WTC11 (cell line): ENCODE data around the gene FDCSP.

Experiments
- ATF2 ChIP-seq: sonication (generic); formaldehyde crosslinking; IDR thresholded peaks from 2 replicates; pipeline ENCODE4 v1.8.1; 2022; ENCODE audit warnings: low read depth, missing genetic modification reagents, borderline replicate concordance
- ATF3 ChIP-seq: sonication (generic); formaldehyde crosslinking; conservative IDR thresholded peaks from 2 replicates; pipeline ENCODE4 v1.8.1; 2022; ENCODE audit warnings: mild to moderate bottlenecking, missing genetic modification reagents
- CTCF ChIP-seq: fragments of 200-600 bp; IDR thresholded peaks from 2 replicates; pipeline ENCODE4 v1.8.0; 2022; ENCODE audit warnings: antibody characterized with exemption
- FOXP1 ChIP-seq: sonication (generic); formaldehyde crosslinking; IDR thresholded peaks from 2 replicates; pipeline ENCODE4 v1.8.0; 2022; ENCODE audit warnings: missing genetic modification reagents, mild to moderate bottlenecking, moderate library complexity, borderline replicate concordance
- MAX ChIP-seq: sonication (generic); formaldehyde crosslinking; IDR thresholded peaks from 2 replicates; pipeline ENCODE4 v1.8.0; 2022; ENCODE audit warnings: mild to moderate bottlenecking, missing genetic modification reagents
- PREB ChIP-seq: sonication (generic); formaldehyde crosslinking; IDR thresholded peaks from 2 replicates; pipeline ENCODE4 v1.8.1; 2022; ENCODE audit warnings: mild to moderate bottlenecking, missing genetic modification reagents, moderate library complexity, borderline replicate concordance
- RORB ChIP-seq: fragments of 250-450 bp; sonication (Bioruptor Pico); IDR thresholded peaks from 2 replicates; pipeline ENCODE4 v1.9.0; 2021; ENCODE audit warnings: mild to moderate bottlenecking
- USF2 ChIP-seq: sonication (generic); formaldehyde crosslinking; IDR thresholded peaks from 2 replicates; pipeline ENCODE4 v1.8.1; 2023; ENCODE audit warnings: mild to moderate bottlenecking, missing genetic modification reagents, moderate library complexity

GRCh38 chr4:70197842-70198241, 28.1 kb upstream of the FDCSP start:
- TF ChIP-seq CTCF (no peak), FOXP1 (CRISPR knock-in tag) (no peak), USF2 (CRISPR knock-in tag) (no peak), PREB (CRISPR knock-in tag) (no peak), ATF3 (no peak), MAX (CRISPR knock-in tag) (no peak), ATF2 (CRISPR knock-in tag) (no peak), RORB (no peak)
